ENCODE measurements around the gene FPR1. TPM values are rescaled to one million over a fixed set of nuclear protein-coding genes. Genes with fewer than 3 reads are reported as not detected.
A peak's percentile ranks its signal among the peaks of the same experiment; 100 is the strongest.
"Not testable (repeated sequence)": the region's sequence is repeated elsewhere in the genome, so short reads cannot be mapped to it uniquely, and the experiment has no call there.

Gene FPR1
- total RNA-seq, 1 donor from 2014 or later: 0.49 TPM

- DNase-seq (no peak), ATAC-seq (ENCODE audit: low read depth) (no peak)
- ChIA-PET POLR2A (no interaction called here), CTCF (no interaction called here)
- Mint-ChIP-seq H3K27ac (no peak overlapping the region), H3K36me3 (ENCODE audit: low read depth) (no peaks in the 10 kb centered on the region), H3K4me3 (no peak overlapping the region), H3K9me3 (no peaks in the 10 kb centered on the region), H3K4me1 (peaks cover 4% of the 10 kb centered on the region), H3K27me3 (peaks cover 54% of the 10 kb centered on the region)
- TF ChIP-seq CTCF (IDR thresholded peaks at IDR 0.05): no peak
- intact Hi-C loops (cut with micrococcal nuclease): loop anchor here (2.0 to 10.0 kb wide), 5 partner anchors 77 to 456 kb away; no protein-coding TSS in a partner anchor
These were observed 27.5 kb upstream of the FPR1 start for GRCh38 chr19:51779181-51779580.

- Mint-ChIP-seq H3K9me3 (peaks cover 6% of the 10 kb centered on the region), H3K27me3 (peaks cover 56% of the 10 kb centered on the region), H3K36me3 (ENCODE audit: low read depth) (no peaks in the 10 kb centered on the region), H3K4me1 (peaks cover 4% of the 10 kb centered on the region), H3K27ac (no peak overlapping the region), H3K4me3 (no peak overlapping the region)
- POLR2A ChIA-PET: no interaction called here
- TF ChIP-seq CTCF (IDR thresholded peaks at IDR 0.05): no peak
- no peak for DNase-seq
- intact Hi-C loops (cut with micrococcal nuclease): loop anchor here (2.0 to 10.0 kb wide), 5 partner anchors 76 to 457 kb away; no protein-coding TSS in a partner anchor
- CTCF ChIA-PET: interaction anchor here (0.8 to 1.9 kb wide), 14 partner anchors 8 to 460 kb away, joined by 3 to 11 read pairs (median 4); no protein-coding TSS in a partner anchor
- peak; percentile 61 for ATAC-seq (ENCODE audit: low read depth)
These were observed 26.1 kb upstream of the FPR1 start for GRCh38 chr19:51777570-51778462.

GRCh38 chr19:51776561-51776960, 24.9 kb upstream of the FPR1 start:
- DNase-seq; H3K4me3 Mint-ChIP-seq; ATAC-seq (ENCODE audit: low read depth); POLR2A ChIA-PET; H3K9me3 Mint-ChIP-seq; H3K4me1 Mint-ChIP-seq; H3K36me3 Mint-ChIP-seq (ENCODE audit: low read depth); H3K27ac Mint-ChIP-seq: not testable (repeated sequence)
- H3K27me3 Mint-ChIP-seq: peaks cover 61% of the 10 kb centered on the region
- CTCF ChIA-PET: interaction anchor here (1.7 kb wide), 1 partner anchor 115 kb away, joined by 11 read pairs; no protein-coding TSS in a partner anchor
- intact Hi-C loops (cut with micrococcal nuclease): loop anchor here (5.0 to 10.0 kb wide), 3 partner anchors 74 to 458 kb away; no protein-coding TSS in a partner anchor

- intact Hi-C loops (cut with micrococcal nuclease): loop anchor here (10.0 kb wide), 1 partner anchor 462 kb away; no protein-coding TSS in a partner anchor
- ChIA-PET POLR2A (no interaction called here), CTCF (no interaction called here)
- no peak overlapping the region for H3K4me3 Mint-ChIP-seq
- ATAC-seq (ENCODE audit: low read depth) (no peak), DNase-seq (no peak)
- H3K36me3 Mint-ChIP-seq (ENCODE audit: low read depth): no peaks in the 10 kb centered on the region
- peaks cover 8% of the 10 kb centered on the region for H3K9me3 Mint-ChIP-seq
- TF ChIP-seq CTCF (IDR thresholded peaks at IDR 0.05): no peak
- no peak overlapping the region for H3K27ac Mint-ChIP-seq
- H3K27me3 Mint-ChIP-seq: peaks cover 54% of the 10 kb centered on the region
- peaks cover 3% of the 10 kb centered on the region for H3K4me1 Mint-ChIP-seq
These were observed 21.3 kb upstream of the FPR1 start for GRCh38 chr19:51772977-51773376.

GRCh38 chr19:51771376-51772130, 19.9 kb upstream of the FPR1 start:
- ChIA-PET CTCF (no interaction called here), POLR2A (no interaction called here)
- ATAC-seq (ENCODE audit: low read depth): no peak
- DNase-seq: no peak
- Mint-ChIP-seq H3K4me1 (no peaks in the 10 kb centered on the region), H3K27ac (no peak overlapping the region), H3K9me3 (peaks cover 8% of the 10 kb centered on the region), H3K4me3 (no peak overlapping the region), H3K36me3 (ENCODE audit: low read depth) (no peaks in the 10 kb centered on the region), H3K27me3 (peaks cover 50% of the 10 kb centered on the region)
- intact Hi-C loops (cut with micrococcal nuclease): loop anchor here (10.0 kb wide), 1 partner anchor 463 kb away; no protein-coding TSS in a partner anchor
- no peak for TF ChIP-seq CTCF (IDR thresholded peaks at IDR 0.05)

Data from activated B cell treated with CpG ODN at 0.5 μM for 24 hours (primary cell).